Muscle of back (tissue), 11 donors: ENCODE measurements around the gene TLK2. TPM values are rescaled to one million over a fixed set of nuclear protein-coding genes. Genes with fewer than 3 reads are reported as not detected.

Experiments
- DNase-seq, 3 donors: peaks; one replicate each; pipeline versions ENCODE4 v3.0.0 to v3.0.0-alpha.2; 2013
- polyA plus RNA-seq, 10 donors: library from polyadenylated mRNA; unstranded; fragments of 120-200 nt; gene quantifications; one replicate each; pipeline ENCODE4 v1.2.1, GENCODE V29; 2013; ENCODE audit not compliant: insufficient read length in 10 of 10

The TLK2 gene
- polyA plus RNA-seq, 10 donors: 41.4 to 55.3 (median 44.5) TPM

DNA sequence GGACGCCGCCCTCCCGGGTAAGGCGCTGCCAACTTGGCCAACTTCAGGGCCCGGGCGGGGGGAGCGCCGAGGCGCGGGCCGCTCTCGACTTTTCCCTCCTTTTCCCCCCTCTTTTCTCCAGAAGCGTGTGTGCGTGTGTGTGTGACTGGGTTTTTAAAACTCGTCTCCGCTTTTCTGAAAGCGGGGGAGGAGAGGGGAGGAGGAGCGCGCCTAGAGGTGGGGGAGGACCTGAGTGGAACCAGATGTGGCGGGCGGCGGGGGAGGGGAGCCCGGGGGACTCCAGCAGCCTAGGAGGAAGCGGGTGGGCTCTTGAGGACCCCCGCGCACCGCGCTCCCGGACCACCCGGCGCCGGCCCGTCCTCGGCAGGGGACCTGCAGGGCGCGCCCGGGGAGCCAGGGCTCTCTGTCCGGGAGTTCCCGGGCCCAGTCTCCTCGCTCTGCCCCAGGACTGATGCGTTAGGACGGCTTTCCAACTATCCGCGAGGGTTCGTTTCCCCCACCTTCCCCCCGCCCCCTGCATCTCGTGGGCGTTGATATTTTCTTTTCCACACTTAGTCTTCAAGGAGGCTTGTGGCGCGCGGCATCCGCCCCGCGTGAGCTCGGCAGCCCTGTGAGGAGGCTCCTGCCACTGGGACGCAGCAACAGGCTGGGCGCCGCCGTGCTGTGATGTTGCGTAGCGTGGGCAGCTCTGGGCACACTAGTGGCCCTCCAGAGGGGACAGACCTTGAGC lies 149.4 kb downstream of the TLK2 start:
- peak; percentile 82 to 94 (median 85) for DNase-seq

DNA sequence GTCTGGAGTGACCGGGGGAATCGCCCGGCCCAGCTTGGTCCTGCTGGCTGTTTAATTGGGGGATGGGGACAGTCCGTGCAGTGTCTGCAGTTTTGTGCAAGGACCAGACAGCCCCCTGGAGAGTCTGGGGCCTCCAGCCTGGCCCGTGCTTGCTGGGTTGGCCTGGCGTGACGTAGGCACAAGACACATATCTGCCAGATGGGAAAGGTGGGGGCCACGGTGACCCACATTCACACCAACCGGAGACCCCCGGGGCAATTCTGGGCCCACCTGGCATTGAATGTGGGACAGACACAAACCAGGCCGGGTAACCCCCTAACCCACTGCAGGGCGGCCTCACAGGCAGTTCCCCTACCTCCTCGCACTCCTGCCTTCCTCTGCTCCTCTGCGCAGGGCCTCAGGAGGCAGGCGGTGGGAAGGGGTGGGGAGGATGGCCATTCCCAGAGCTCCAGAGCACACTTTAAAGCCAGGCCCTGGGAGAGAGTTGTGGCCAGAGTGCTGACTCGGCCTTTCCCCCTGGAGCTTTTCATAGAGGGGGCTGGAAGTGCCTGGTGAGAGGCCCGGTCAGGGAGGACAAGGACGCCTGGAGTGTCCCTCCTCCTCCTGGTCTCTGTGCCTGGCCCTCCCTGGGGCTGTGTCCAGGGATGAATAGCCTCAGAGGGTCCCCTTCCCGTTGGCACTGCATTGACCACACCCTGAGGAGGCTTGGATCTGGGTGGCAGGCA lies 150.4 kb downstream of the TLK2 start:
- peak in 1 of 3 donors; percentile 73 for DNase-seq

DNA sequence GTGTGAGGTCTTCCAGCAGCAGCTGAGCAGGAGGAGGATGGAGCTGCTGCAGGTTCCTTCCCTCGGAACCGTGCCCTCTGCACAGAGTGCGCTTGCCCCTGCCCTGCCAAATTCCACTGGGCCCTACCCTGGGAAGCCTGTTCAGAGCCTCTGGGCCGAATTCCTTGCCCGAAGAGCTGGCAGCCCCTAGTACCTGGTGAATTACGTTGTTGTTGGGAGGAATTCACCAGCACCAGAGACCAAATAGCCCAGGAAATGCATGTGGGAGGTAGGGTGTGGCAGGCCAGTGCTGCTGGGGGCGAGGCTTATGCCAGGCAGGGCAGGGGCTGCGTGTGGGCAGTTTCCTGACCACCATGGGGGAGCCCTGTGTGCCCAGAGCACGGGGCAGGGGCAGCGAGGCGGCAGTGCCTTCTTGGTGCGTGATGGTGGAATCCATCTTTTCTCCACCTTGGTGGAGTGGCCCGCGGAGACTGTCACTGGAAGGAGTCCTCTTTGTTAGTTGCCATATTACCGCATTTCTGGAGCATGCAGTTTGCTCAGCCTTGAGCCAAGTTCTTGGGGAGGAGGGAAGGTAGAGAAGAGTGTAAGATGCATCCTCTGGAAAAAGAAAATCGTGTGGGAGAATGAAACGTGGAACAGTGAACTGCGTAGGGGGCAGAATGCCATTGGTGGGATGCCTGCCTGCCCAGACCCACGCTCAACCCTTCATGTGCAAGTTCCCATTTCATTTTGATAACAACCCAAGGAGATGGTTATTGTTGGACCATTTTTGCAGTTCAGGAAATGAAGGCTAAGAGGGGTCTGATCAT lies 151.1 kb downstream of the TLK2 start:
- DNase-seq: peak in 1 of 3 donors; percentile 59

DNA sequence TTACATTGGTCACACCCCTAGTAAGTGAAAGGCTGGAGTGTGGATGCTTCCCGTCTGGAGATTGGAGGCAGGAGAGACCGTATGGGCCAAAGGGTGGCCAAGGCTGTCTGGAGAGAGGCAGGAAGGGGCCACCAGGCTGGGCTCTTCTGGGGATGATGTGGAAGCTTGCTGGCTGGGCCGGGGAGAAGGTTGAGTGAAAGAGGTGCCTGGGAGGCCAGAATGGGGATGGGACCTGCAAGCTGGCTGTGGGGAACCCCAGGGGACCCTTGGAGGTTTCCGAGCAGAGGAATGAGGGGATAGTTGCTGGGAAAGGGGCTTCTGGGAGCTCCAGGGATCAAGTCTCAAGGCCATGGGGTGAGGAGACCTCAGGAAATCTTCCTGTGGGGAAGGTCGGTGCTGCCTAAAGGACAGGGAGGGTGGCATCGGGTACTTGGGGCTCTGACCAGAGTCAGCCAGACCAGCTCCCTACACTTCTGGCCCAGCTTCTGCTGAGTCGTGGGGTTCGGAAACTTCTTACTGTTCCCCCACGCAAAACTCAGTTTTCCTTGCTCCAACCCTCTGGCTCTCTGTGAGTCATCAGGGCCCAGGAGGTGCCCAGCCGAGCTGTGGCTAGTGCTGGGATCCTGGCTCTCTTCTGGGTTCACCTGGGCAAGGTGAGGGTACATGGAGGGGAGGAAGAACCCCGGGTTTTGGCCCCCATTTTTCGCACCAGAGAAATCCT lies 151.9 kb downstream of the TLK2 start:
- DNase-seq: no peak

DNA sequence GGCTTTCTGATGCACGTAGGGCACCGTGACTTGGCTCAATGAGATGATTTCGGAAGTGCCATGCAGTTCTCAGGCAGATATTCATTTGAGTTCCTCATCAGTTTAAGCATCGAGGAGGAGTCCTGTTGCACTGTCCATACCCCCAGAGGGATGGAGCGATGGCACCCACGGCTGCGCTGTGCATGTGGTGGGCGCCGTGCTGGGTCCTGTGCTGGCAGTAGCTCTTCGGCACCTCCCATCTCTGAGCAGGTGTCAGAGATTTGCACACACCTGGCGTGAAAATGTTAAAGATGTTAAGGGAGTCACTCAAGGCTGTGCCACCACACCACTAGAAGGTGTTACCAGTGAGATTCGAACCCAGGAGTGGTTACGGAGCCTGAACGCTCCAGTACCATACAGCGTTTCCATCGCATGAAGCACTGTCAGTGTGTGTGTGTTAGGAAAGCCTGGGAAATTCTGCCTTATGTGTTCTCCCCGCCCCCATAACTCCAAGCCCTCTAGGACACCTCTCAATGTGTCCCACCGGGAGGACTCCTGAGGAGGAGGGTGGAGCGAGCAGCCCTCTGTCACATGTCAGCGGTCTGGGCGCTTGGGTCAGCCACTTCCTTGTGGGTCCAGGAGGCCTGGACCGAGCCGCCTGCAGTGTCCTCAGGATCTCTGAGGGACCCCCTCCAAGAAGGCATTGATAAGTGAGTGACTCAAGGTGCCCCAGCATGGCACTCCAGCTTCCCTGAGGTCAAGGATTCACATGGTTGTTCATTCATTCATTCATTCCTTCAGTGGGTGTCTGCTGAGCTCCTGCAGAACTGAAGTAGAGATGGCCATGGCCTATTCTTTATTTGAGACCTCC lies 152.7 kb downstream of the TLK2 start:
- no peak for DNase-seq

DNA sequence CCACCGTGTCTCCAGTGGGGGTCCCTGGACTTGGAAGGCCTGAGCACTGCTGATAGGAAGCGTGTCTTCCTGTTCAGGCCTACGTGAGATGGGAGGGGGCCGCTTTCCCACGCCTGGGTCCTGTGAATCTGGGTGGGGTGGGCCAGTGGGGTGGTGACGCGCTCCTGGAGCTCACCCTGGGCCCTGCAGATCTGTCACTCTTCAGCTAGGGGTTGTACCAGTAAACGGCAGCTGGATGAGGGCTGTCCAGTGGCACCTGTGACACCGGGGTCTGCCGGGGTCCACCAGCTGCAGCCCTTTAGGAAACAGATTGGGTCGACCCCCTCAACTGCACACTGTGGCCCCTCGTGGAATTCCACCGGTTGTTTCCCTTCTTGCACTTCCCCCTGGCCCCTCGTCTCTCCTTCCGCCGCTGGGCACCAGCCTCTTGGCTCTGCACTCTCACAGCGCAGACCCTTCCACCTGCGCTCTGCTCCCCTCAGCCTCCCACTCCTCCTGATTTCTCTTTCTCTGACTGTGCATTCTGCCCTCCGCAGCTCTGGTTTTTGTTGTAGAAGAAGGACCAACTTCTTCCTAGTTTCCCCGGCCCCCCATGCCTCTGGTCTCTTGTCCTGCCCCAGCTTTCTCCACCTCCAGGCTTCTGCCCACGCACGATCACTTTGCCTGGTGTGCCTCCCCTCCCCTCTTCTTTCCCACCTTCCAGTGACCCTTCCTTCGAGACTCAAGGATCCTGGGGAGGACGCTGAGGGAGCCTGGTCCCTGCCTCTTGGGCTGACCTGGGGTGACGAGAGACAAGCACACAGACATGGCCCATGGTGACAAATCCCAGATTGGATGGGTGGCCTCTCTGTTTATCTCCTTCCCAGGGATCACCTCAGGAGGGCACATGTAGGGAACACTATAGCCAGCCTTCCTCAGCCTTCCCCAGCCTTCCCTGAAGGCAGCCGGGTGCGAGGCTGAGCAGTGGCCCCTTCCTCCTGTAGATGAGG lies 153.6 kb downstream of the TLK2 start:
- no peak for DNase-seq

DNA sequence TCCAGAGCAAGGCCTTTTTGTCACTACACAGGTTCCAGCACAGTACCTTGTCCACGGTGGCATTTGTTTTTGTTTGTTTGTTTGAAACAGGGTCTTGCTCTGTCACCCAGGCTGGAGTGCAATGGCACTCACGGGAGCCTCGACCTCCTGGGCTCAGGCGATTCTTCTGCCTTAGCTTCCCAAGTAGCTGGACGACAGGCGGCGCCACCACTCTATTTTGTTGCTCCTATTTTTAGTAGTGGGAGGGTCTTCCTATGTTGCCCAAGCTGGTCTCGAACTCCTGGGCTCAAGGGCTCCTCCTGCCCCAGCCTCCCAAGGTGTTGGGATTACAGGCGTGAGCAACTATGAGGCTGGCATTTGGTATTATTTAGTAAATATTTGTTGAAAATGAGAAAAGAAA lies 159.2 kb downstream of the TLK2 start:
- DNase-seq: no peak

DNA sequence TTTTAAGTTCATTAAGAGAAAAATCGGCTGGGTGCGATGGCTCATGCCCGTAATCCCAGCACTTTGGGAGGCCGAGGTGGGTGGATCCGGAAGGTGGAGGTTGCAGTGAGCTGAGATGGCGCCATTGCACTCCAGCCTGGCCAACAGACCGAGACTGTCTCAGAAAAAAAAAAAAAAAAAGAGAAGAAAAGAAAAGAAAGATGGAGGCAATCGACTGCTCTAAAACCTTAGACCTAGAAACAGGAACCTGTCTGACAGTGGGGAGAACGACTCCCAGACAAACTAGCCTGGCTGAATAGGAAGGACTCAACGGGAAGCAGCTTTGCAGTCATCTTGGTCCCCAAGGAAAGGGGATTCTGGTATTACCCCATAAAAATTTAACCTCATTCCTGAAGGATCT lies 162.5 kb downstream of the TLK2 start:
- DNase-seq: no peak

DNA sequence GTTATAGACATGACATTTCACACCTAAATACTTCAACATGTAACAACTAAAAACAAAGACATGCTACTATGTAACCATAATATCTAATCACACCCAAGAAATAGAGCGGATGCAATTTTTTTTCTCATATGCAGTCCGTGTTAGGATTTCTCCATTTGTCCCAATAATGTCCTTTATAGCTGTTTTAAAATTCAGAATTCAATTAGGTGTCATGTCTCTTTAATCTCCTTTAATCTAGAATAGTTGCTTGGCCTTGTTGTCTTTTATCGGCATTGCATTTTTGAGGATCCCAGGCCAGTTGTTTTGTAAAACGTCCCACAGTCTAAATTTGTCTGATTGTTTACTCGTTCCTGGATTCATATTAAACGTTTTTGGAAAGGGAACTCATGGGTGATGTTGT lies 163.3 kb downstream of the TLK2 start:
- DNase-seq: no peak

DNA sequence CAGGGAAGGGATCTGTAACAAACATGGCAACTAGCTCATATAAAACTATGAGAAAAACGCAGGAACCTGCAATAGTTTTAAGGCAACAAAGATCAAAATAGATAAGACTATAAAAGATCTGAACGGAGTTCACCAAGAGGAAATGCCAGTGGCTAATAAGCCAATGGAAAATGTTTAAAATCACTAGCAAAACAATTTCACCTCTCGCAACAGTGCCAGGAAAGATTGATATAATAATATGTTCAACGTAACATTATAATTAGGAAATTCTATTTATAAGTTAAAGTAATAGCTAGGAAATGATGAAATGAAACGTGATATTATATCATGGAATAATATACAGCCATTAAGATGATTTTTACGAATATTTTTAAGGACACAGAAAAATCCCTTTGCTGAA lies 164.9 kb downstream of the TLK2 start:
- no peak for DNase-seq

DNA sequence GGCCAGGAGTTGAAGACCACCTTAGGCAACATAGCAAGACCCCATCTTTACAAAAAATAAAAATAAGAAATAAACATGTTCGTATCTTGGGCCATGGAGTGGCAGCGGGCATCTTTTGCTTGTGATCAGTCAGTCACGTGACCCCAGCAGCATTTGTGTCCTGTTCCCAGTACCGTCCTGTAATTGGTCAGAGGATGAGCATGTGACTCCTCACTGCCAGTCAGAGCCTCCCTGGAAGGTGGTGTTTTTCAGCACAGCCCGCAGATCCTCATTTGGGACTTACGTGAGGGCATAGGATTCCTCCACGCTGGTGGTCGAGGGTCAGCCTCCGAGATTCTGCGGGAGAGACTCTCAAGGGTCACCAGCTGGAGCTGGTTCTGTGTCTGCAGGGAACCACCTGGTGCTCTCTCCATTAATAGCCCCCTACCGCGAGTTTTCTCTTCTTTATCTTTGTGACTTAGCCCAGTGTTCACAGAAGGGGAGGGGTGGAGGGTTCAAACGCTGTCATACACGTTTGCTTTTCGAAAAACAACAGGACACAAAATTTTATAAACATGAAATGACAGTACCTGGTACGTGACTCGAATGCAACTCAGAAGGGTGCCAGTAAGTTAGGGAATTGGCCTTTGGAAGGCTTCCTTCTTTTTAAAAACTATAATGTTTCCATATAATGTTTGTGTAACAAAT lies 166.0 kb downstream of the TLK2 start:
- no peak for DNase-seq

DNA sequence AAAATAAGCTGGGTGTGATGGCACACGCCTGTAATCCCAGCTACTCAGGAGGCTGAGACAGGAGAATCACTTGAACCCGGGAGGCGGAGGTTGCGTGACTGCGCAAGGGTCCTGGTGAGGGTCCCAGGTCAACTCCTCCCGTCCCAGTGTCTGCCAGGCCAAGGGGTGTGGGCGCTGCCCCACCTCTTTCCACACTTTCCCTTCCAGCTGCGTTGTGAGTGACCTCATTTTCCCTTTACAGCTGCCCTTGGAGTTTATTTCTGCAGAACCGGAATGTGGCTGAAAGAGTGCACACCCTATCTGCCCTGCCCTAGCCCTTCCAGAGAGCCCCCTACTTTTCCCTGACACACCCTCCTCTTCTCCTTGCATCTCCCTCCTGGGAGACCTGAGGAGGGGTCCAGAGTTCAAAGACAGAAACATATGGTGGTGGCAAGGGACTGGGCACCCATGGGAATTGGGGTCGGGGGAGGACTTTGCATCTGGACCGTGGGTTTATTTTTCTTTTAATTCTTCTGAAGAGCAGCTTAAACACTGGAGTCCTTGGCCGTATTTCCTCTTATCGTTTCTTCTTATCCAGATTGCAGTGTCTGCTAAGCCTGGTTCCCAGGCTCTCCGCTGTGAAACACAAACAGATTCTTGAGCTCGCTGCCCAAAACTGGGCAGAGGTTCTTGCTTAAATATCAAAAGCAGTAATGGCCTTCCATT lies 169.8 kb downstream of the TLK2 start:
- peak in 1 of 3 donors; percentile 69 for DNase-seq

DNA sequence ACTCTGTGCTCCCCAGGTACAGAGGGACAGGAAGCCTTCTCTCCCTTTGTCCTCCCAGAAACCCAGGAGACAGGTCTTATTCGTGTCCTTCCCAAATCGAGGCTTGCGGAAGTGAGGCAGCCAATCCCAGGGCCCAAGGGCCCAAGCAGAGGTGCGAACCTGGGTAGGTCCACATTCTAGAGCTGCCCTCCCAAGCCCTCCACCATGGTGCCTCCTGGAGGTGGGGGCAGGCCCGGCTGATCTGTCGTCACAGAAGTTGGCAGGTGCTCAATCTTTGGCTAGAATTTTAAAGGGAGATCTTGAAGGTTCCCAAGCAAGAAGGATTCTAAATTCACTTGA lies 170.3 kb downstream of the TLK2 start:
- DNase-seq: no peak

DNA sequence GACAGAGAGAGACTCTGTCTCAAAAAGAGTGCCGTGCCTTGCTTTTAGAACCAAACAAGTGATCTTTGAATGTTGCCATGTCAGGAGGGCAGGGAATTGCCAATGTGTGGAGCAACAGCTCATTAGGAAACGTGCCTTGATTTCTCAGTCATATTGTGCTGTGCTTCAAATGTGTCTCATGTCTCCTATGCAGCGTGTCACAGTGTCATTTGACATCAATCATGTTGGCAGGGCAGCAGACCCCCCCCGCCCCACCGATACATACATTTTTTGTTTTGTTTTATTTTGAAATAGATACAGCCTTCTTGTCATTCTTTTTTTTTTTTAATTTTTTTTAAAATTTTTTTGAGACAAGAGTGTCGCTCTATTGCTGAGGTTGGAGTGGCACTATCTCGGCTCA lies 170.9 kb downstream of the TLK2 start:
- no peak for DNase-seq

DNA sequence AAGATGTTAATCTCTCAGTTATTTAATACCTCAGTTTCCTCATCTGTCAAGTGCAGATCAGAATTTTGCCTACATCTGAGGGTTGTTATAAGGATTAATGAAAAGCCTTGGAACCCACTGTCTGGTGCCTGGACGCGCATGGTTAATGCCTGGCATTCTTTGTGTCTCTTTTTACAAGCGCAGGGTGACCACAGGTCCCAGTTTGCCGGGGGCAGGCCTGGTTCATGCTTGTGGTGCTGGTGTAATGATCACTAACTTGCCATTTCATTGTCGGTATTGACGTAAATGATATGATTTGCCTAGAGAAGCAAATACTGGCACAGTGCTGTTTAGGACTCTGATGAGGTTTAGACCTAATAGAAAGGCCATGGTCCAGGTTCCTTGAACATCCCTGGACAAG lies 172.0 kb downstream of the TLK2 start:
- DNase-seq: no peak

DNA sequence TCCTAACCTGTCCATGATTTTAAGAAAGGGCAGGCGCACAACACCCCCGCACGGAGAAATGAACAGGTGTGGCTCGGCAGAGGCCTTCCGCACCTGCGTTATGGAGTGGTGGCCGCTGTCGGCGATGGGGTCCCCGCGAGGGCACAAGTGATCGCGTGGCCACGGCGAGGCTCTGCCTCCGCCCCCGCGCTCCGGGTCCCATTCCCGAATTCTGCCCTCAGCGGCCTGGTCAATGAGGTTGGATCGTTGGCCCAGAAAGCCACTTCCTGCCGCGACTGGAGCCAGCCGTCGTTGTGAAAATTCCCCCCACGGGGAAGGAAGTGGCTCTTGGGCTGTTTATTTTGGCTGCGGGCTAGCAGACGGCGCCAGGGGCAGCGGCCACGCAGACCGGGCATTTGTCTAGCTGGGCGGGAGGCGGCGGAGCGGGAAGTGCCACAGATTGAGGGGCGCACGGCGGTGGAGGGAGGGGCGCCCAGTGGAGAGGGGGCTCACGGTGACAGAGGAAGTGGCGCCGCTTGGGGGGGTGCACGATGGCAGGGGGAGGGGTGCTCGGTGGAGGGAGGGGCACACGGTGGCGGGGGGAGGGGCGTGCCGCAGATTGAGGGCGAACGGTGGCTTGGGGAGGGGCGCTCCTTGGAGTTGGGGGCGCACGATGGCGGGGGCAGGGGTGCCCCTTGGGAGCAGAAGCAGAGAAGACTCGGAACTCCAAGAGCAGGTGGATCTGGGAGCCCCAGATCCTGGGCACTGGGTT lies 173.8 kb downstream of the TLK2 start:
- DNase-seq: peak in 1 of 3 donors; percentile 72

DNA sequence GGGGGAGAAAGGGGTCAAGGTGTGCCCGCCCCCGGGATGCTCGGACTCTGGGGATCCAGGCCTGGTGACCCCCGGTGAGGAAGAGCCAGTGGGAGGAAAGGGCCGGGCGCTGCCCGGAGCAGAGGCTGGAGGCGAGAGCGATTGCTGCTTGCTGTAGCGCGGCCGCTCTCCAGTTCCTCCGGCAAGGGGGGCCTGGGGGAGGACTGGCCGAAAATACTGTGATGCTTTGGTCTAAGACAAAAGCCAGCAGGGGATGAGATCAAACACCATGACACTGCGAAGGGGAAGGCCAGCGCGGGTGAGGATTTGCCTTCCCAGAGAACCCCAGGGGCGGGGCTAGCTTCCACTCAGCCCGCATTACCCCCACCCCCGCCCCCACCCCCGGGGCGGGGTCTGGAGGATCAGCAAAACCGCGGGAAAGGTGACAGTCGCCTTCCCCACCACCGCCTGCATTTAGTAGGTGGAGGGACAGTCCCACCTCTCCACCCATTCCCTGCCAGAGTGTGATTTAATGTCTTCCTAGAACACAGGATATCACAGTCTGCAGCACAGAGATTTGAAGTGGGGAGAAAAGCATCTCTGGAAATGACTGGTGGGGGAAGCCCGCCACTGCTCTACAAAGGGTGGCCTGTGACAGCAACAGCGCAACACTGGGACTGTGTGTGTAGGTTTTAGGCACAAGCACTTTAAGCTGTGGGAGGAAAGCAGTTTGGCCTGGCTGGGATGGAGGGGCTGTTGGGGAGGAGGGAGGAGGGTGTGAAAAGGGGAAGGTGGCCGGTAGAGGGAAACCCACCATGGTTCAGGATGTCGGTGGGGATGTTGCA lies 174.6 kb downstream of the TLK2 start:
- peak in 2 of 3 donors; percentile 77 to 84 for DNase-seq
